Measurements from ENCODE around the gene CA12.

DNA sequence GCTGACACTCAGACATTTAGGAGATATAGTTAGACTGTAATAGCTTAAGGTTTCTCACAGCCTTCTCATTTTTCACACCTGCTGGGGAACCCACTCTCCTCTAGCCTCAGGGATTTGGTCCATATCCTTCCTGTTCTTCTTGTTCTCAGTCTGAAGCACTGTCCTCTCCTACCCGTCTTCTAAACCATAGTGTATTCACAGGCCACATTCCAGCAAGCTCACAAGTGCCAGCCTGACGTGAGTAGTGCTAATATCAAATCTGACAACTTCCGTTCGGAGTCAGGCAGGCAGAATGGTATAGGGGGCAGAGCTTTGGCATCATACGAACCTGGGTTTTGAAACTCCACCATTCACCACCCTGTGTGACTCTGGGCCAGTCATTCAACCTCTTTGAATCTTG, 6.9 kb upstream of the CA12 start:
- TF ChIP-seq ATF3 (IDR thresholded peaks at IDR 0.05) (no peak), RAD21 (IDR thresholded peaks at IDR 0.05) (no peak), SP1 (IDR thresholded peaks at IDR 0.05) (no peak), GABPA (IDR thresholded peaks at IDR 0.05 in 1 of 2, conservative IDR thresholded peaks at IDR 0.05 in 1 of 2) (no peak), TAF1 (conservative IDR thresholded peaks at IDR 0.05) (no peak), YY1 (IDR thresholded peaks at IDR 0.05) (no peak), JUND (IDR thresholded peaks at IDR 0.05) (no peak), RXRA (IDR thresholded peaks at IDR 0.05) (no peak), HNF4G (IDR thresholded peaks at IDR 0.05) (no peak), NR2F2 (IDR thresholded peaks at IDR 0.05) (no peak)
- TF ChIP-seq, protein P1, sequence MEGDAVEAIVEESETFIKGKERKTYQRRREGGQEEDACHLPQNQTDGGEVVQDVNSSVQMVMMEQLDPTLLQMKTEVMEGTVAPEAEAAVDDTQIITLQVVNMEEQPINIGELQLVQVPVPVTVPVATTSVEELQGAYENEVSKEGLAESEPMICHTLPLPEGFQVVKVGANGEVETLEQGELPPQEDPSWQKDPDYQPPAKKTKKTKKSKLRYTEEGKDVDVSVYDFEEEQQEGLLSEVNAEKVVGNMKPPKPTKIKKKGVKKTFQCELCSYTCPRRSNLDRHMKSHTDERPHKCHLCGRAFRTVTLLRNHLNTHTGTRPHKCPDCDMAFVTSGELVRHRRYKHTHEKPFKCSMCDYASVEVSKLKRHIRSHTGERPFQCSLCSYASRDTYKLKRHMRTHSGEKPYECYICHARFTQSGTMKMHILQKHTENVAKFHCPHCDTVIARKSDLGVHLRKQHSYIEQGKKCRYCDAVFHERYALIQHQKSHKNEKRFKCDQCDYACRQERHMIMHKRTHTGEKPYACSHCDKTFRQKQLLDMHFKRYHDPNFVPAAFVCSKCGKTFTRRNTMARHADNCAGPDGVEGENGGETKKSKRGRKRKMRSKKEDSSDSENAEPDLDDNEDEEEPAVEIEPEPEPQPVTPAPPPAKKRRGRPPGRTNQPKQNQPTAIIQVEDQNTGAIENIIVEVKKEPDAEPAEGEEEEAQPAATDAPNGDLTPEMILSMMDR (IDR thresholded peaks at IDR 0.05; ENCODE audit: low read depth, low read length, missing input control), result no peak
- TF ChIP-seq, protein P2, sequence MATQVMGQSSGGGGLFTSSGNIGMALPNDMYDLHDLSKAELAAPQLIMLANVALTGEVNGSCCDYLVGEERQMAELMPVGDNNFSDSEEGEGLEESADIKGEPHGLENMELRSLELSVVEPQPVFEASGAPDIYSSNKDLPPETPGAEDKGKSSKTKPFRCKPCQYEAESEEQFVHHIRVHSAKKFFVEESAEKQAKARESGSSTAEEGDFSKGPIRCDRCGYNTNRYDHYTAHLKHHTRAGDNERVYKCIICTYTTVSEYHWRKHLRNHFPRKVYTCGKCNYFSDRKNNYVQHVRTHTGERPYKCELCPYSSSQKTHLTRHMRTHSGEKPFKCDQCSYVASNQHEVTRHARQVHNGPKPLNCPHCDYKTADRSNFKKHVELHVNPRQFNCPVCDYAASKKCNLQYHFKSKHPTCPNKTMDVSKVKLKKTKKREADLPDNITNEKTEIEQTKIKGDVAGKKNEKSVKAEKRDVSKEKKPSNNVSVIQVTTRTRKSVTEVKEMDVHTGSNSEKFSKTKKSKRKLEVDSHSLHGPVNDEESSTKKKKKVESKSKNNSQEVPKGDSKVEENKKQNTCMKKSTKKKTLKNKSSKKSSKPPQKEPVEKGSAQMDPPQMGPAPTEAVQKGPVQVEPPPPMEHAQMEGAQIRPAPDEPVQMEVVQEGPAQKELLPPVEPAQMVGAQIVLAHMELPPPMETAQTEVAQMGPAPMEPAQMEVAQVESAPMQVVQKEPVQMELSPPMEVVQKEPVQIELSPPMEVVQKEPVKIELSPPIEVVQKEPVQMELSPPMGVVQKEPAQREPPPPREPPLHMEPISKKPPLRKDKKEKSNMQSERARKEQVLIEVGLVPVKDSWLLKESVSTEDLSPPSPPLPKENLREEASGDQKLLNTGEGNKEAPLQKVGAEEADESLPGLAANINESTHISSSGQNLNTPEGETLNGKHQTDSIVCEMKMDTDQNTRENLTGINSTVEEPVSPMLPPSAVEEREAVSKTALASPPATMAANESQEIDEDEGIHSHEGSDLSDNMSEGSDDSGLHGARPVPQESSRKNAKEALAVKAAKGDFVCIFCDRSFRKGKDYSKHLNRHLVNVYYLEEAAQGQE (IDR thresholded peaks at IDR 0.05), result no peak
- TF ChIP-seq, protein P3, sequence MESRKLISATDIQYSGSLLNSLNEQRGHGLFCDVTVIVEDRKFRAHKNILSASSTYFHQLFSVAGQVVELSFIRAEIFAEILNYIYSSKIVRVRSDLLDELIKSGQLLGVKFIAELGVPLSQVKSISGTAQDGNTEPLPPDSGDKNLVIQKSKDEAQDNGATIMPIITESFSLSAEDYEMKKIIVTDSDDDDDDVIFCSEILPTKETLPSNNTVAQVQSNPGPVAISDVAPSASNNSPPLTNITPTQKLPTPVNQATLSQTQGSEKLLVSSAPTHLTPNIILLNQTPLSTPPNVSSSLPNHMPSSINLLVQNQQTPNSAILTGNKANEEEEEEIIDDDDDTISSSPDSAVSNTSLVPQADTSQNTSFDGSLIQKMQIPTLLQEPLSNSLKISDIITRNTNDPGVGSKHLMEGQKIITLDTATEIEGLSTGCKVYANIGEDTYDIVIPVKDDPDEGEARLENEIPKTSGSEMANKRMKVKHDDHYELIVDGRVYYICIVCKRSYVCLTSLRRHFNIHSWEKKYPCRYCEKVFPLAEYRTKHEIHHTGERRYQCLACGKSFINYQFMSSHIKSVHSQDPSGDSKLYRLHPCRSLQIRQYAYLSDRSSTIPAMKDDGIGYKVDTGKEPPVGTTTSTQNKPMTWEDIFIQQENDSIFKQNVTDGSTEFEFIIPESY (IDR thresholded peaks at IDR 0.05), result no peak
- TF ChIP-seq, protein P4, sequence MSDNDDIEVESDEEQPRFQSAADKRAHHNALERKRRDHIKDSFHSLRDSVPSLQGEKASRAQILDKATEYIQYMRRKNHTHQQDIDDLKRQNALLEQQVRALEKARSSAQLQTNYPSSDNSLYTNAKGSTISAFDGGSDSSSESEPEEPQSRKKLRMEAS (IDR thresholded peaks at IDR 0.05), result no peak
